Muscle layer of colon (tissue), 2 donors: Measurements from ENCODE around the gene PRF1.
"Not testable (repeated sequence)": the region's sequence is repeated elsewhere in the genome, so short reads cannot be mapped to it uniquely, and the experiment has no call there.

Experiments used
- H3K27ac ChIP-seq: one replicate; pipeline ENCODE4 v1.7.0; 2013; ENCODE audit warnings: low read depth, mild to moderate bottlenecking, low read length, moderate library complexity
- H3K27me3 ChIP-seq, 2 donors: one replicate each; pipeline ENCODE4 v1.7.0; 2013; ENCODE audit warnings: low read length in 2 of 2, mild to moderate bottlenecking in 2 of 2; ENCODE audit not compliant: insufficient read depth in 2 of 2, control insufficient read depth in 1 of 2
- H3K36me3 ChIP-seq: one replicate; pipeline ENCODE4 v1.7.0; 2013; ENCODE audit warnings: mild to moderate bottlenecking, low read length; ENCODE audit not compliant: insufficient read depth
- H3K4me1 ChIP-seq: one replicate; pipeline ENCODE4 v1.7.0; 2013; ENCODE audit warnings: mild to moderate bottlenecking, low read length; ENCODE audit not compliant: insufficient read depth
- H3K4me3 ChIP-seq, 2 donors: one replicate each; pipeline ENCODE4 v1.7.0; 2013; ENCODE audit warnings: low read length in 2 of 2, low read depth in 1 of 2, mild to moderate bottlenecking in 1 of 2, moderate library complexity in 1 of 2
- H3K9ac ChIP-seq: one replicate; pipeline ENCODE4 v1.7.0; 2013; ENCODE audit warnings: low read length
- H3K9me3 ChIP-seq: one replicate; pipeline ENCODE4 v1.7.0; 2013; ENCODE audit warnings: mild to moderate bottlenecking, low read length
- donor health status: abdominal sarcoma.
- donor health status: Adenocarcinoma of cecum.

The PRF1 gene

DNA sequence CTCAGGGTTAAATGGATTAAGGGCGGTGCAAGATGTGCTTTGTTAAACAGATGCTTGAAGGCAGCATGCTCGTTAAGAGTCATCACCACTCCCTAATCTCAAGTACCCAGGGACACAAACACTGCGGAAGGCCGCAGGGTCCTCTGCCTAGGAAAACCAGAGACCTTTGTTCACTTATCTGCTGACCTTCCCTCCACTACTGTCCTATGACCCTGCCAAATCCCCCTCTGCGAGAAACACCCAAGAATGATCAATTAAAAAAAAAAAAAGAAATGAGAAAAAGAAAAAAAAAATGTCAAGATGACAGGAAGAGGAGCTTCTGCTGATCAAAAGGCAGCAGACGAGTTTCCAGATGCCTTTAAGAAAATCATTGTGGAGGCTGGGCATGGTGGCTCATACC, 29.2 kb upstream of the PRF1 start:
- not testable (repeated sequence) for H3K9ac ChIP-seq, H3K27ac ChIP-seq, H3K27me3 ChIP-seq, H3K4me3 ChIP-seq, H3K36me3 ChIP-seq, H3K9me3 ChIP-seq, H3K4me1 ChIP-seq

- H3K9me3 ChIP-seq: peaks cover 9% of the 10 kb centered on the region
- no peak overlapping the region for H3K4me3 ChIP-seq
- H3K4me1 ChIP-seq: no peaks in the 10 kb centered on the region
- H3K27me3 ChIP-seq: no peaks in the 10 kb centered on the region
- no peak overlapping the region for H3K27ac ChIP-seq
- no peaks in the 10 kb centered on the region for H3K36me3 ChIP-seq
- no peak overlapping the region for H3K9ac ChIP-seq
Observed at GRCh38 chr10:70629338-70629737, 26.8 kb upstream of the PRF1 start.

DNA sequence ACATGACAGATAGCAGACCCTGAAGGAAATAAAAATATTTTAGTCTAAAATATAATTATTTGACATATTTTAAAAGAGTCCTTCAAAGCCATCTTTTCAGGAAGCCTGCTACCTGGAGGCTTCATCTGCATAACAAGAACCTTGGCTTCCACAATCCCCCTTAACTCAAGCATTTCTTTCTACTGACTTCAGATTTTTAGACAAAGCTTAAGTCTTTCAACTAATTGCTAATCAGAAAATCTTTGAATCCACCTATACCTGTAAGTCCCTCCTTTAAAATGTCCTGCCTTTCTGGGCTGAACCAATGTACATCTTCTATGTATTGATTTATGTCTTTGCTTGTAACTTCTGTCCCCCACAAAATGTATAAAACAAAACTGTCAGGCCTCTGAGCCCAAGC, 23.5 kb upstream of the PRF1 start:
- Histone ChIP-seq H3K36me3 (no peaks in the 10 kb centered on the region), H3K9ac (no peak overlapping the region), H3K4me3 (no peak overlapping the region), H3K4me1 (no peaks in the 10 kb centered on the region), H3K27me3 (no peaks in the 10 kb centered on the region), H3K9me3 (peaks cover 9% of the 10 kb centered on the region), H3K27ac (no peak overlapping the region)

DNA sequence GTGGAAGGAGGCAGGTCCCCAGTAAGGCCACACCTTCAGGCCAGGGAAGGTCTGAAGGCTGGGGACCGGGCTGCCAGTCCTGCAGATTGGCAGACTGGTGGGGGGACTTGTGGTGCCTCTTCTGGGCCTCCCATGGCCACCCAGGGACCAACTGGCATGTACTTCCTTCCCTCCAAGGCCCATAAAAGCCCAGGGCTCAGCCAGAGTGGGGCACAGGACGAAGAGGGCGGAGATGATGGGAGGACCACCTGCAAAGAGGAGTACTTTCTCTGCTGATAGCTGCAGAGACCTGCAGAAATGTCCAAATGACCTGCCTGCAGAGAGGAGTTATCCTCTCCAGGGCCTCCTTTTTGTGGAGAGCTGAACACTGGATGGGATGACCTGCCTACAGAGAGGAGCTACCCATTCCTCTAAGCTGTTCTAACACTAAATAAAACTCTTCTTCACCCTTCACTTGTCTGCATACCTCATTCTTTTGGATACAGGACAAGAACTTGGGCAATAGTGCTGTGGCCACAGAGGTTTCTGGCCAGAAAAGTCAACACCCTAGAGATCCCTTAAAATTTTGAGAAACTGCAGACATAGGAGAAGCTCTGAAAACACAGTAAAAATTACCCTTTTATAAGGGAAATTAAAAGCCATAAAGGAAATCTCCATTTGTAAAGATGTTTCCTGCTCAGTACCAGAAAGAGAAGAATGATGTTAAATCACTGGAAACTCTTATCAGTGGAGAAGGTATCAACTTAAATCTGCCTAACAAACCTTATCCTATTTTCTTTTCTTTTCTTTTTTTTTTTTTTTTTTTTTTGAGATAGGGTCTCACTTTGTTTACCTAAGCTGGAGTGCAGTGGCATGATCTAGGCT, 20.7 kb upstream of the PRF1 start:
- H3K27ac ChIP-seq: no peak overlapping the region
- no peak overlapping the region for H3K4me3 ChIP-seq
- no peaks in the 10 kb centered on the region for H3K4me1 ChIP-seq
- peaks cover 3% of the 10 kb centered on the region for H3K9me3 ChIP-seq
- no peaks in the 10 kb centered on the region for H3K36me3 ChIP-seq
- no peak overlapping the region for H3K9ac ChIP-seq
- H3K27me3 ChIP-seq: no peaks in the 10 kb centered on the region

GRCh38 chr10:70622541-70622940, 20.0 kb upstream of the PRF1 start:
- Histone ChIP-seq H3K4me1 (no peaks in the 10 kb centered on the region), H3K27ac (no peak overlapping the region), H3K36me3 (no peaks in the 10 kb centered on the region), H3K4me3 (no peak overlapping the region), H3K9ac (no peak overlapping the region), H3K27me3 (no peaks in the 10 kb centered on the region), H3K9me3 (no peaks in the 10 kb centered on the region)

DNA sequence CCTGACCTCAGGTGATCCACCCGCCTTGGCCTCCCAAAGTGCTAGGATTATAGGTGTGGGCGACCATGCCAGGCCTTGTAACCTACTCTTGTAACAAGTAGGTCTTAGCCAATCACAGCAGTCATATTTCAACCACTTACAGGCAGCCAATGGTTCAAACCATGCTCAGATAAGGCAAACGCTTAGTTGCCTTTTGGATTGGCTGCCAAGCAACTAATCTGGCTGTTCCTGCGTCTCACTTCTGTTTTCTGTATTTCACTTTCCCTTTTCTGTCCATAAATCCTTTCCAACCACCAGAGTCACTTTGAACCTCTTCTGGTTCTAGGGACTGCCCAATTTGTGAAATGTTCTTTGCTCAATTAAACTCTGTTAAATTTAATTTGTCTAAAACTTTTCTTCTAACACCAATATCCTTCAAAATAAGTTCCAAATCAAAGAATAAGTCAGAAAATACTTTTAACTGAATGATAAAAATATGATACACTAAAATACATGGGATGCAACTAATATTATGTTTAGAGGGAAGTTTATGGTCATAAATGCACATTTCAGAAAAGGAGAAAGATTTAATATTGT, 19.1 kb upstream of the PRF1 start:
- H3K9ac ChIP-seq: no peak overlapping the region
- H3K4me3 ChIP-seq: no peak overlapping the region
- no peak overlapping the region for H3K27ac ChIP-seq
- H3K27me3 ChIP-seq: no peaks in the 10 kb centered on the region
- no peaks in the 10 kb centered on the region for H3K9me3 ChIP-seq
- no peaks in the 10 kb centered on the region for H3K4me1 ChIP-seq
- H3K36me3 ChIP-seq: no peaks in the 10 kb centered on the region

DNA sequence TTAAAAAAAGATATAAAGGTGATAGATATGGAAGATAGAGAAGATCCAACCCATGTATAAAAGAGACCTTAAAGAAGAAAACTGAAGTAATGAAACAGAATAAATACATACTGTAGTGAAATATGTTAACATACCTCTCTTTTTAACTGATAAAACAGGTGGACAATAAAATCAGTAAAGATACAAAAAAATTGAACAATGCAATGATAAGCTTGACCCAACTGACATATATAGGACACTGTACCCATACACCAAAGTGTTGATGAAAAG, 17.4 kb upstream of the PRF1 start:
- Histone ChIP-seq H3K27ac (no peak overlapping the region), H3K4me1 (no peaks in the 10 kb centered on the region), H3K9me3 (no peaks in the 10 kb centered on the region)

DNA sequence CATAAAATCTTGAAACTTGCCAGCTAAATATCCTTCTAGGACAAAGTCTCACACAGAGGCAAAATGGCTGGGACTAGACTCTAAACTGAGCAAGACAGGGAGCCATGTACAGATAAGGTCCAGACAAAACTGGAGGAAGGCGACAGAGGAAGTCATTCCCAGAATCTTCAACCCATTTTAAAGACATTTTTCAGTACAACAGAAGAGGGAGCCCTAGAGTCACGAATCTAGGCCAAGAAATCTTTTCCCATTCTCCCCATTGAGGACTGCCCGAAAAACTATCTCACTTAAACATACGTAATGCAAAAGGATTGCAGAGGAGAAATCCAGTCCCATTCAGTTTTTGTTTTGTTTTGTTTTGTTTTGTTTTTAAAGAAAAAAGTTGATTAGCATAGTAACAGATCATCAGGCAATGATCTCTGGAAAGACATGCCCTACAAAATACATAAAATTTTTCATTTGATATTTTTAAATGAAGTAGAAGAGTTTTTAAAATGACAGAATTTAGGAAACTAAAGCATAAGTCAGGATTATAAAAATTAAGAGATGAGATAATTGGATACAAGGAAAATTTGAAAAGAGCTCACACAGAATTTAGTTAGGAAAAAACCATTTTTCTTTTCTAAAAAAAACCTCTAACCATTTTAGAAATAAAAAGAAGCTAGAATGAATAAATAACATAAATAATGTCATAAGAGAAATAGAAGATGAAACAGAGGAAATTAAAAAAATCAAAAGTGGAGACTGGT, 16.9 kb upstream of the PRF1 start:
- Histone ChIP-seq H3K9ac (no peak overlapping the region), H3K27ac (no peak overlapping the region), H3K9me3 (no peaks in the 10 kb centered on the region), H3K4me3 (no peak overlapping the region), H3K36me3 (no peaks in the 10 kb centered on the region), H3K4me1 (no peaks in the 10 kb centered on the region), H3K27me3 (no peaks in the 10 kb centered on the region)

More for the DNA sequence above, 17.4 kb upstream of the PRF1 start:
- Histone ChIP-seq H3K9ac (no peak overlapping the region), H3K27me3 (no peaks in the 10 kb centered on the region), H3K36me3 (no peaks in the 10 kb centered on the region), H3K4me3 (no peak overlapping the region)

DNA sequence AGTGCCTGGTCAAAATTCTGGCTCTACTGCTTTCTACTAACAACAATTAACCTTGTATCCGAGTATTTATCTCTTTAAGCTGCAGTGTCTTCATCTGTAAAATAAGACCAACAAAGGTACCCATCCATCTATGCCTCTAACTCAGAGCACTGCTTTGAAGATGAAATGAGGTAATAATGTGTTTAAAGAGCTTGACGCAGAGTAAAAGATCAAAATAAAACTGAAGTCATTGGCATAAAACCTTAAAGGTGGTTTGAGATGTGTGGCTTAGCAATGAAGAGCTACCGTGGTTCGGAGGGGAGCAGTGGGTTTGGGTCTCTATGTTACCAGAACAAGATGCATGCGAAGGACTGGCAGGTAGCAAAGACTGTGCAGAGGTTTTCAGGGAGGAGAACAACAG, 16.1 kb upstream of the PRF1 start:
- H3K4me3 ChIP-seq: no peak overlapping the region
- no peak overlapping the region for H3K9ac ChIP-seq
- H3K36me3 ChIP-seq: no peaks in the 10 kb centered on the region
- H3K9me3 ChIP-seq: no peaks in the 10 kb centered on the region
- no peaks in the 10 kb centered on the region for H3K27me3 ChIP-seq
- H3K27ac ChIP-seq: no peak overlapping the region
- H3K4me1 ChIP-seq: no peaks in the 10 kb centered on the region

DNA sequence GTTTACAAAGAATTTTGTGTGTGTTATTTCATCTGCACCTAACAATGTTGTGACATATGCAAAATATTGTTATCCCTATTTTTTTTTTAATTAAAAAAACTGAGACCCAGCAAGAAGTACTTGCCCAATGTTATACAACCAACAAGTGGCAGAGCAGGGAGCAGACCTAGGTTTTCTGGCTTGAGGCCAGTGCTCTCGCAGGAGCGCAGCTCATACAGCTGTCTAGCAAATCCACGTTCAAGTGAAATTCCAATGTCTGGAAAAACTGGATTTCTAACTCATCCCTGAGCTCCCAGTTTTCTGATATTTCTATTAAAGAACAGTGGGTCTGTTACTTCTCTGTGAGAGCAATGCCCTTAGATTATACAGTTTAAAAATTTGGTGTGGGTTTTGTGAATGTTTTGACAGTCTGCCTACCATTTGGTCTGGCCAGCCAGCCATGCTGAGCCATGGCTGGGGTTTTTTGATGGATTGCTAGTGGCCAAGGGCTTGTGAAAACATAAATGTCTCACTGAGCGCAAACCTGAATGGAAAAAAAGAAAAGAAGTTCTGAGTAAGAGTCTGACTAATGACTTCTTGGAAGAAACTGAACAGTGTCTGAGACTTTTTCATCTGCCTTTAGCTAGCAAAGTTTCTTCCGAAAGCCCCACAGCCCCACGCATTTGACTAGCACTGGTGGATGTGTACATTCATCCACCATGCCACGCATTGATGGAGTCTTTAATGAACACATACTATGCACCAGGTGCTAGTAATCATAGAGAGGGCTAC, 15.4 kb upstream of the PRF1 start:
- H3K9ac ChIP-seq: no peak overlapping the region

GRCh38 chr10:70616761-70617160, 14.2 kb upstream of the PRF1 start:
- Histone ChIP-seq H3K9me3 (no peaks in the 10 kb centered on the region), H3K4me3 (no peak overlapping the region), H3K36me3 (no peaks in the 10 kb centered on the region), H3K9ac (no peak overlapping the region), H3K27me3 (no peaks in the 10 kb centered on the region), H3K27ac (no peak overlapping the region), H3K4me1 (no peaks in the 10 kb centered on the region)

More for the DNA sequence above, 15.4 kb upstream of the PRF1 start:
- Histone ChIP-seq H3K4me3 (no peak overlapping the region), H3K4me1 (no peaks in the 10 kb centered on the region), H3K9me3 (no peaks in the 10 kb centered on the region), H3K36me3 (no peaks in the 10 kb centered on the region), H3K27ac (no peak overlapping the region), H3K27me3 (no peaks in the 10 kb centered on the region)
